Measurements from ENCODE around the gene RPS21. TPM values are rescaled to one million over a fixed set of nuclear protein-coding genes. Genes with fewer than 3 reads are reported as not detected.
A peak's percentile ranks its signal among the peaks of the same experiment; 100 is the strongest.

RPS21 gene
- total RNA-seq, 4 donors from 2014 or later = 819 to 3,701 (median 3,102) TPM

DNA sequence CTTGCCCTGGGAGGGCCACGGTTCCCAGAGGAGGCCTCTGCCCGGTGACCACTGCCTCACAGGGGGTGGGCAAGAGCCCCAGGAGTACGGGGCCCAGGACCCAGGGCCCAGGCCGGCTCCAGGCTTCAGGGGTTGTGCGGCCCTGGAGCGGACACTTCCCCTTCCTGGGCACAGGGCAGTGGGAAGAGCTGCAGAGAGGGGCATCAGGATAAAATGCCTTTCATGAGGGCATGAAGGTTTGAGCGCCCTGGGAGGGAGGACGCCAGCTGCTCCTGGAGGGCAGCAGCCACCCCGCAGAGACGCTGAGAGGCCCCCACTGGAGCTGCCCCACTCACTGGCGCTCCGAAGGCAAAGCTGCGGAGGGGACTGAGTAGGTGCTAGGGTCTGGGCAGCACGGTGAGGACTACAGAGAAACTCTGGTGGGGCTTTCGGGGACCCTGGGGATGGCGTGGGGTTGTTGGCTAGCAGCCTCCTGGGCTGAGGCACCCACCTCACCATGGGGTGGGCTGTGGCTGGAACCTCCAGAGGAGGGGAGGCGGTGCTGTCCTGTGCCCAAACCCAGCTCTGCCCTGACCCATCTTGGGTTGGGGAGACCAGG is 30.2 kb upstream of the RPS21 start:
- 49 to 66% methylated on average over 8 of the region's 17 CpGs for WGBS, 2 donors
- Histone ChIP-seq H3K9me3 (no peaks in the 10 kb centered on the region), H3K27me3 (no peaks in the 10 kb centered on the region), H3K27ac (peak overlapping the region; percentile 91 to 93 (median 92)), H3K36me3 (peaks cover 1 to 13% (median 1%) of the 10 kb centered on the region in 3 donors), H3K4me1 (peaks cover 88 to 99% (median 93%) of the 10 kb centered on the region in 3 donors), H3K4me3 (peak overlapping the region in 3 of 4 donors; percentile 0 to 43 (median 18))
- TF ChIP-seq POLR2A (IDR thresholded peaks at IDR 0.05) = no peak
- TF ChIP-seq, protein P1, sequence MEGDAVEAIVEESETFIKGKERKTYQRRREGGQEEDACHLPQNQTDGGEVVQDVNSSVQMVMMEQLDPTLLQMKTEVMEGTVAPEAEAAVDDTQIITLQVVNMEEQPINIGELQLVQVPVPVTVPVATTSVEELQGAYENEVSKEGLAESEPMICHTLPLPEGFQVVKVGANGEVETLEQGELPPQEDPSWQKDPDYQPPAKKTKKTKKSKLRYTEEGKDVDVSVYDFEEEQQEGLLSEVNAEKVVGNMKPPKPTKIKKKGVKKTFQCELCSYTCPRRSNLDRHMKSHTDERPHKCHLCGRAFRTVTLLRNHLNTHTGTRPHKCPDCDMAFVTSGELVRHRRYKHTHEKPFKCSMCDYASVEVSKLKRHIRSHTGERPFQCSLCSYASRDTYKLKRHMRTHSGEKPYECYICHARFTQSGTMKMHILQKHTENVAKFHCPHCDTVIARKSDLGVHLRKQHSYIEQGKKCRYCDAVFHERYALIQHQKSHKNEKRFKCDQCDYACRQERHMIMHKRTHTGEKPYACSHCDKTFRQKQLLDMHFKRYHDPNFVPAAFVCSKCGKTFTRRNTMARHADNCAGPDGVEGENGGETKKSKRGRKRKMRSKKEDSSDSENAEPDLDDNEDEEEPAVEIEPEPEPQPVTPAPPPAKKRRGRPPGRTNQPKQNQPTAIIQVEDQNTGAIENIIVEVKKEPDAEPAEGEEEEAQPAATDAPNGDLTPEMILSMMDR (IDR thresholded peaks at IDR 0.05) = no peak
- no peak for DNase-seq
- intact Hi-C loops (cut with DNase I) = no loop called here

DNA sequence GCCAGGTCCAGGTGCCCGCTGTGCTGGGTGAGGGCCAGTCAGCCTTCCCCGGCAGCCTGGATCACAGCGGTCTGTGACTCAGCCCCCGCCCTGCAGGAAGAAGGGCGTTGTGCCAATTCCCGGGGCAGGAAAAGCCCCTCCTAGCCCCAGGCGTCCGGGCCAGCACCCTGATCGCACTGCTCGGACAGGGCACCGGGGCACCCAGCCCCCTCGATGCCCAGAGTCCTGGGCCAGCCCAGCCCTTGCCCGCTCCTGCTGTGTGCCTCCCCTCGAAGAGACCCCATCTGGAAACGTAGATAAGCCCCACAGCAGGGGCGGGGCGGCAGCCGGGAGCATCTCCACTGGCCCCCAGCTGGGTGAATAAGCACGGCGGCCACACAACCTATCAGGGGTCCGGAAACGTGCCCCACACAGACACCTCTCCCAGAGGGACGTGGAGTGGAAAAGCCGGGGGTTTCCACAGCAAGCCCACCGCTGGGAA is 29.7 kb upstream of the RPS21 start:
- DNase-seq = no peak
- Histone ChIP-seq H3K27ac (peak overlapping the region; percentile 91 to 93 (median 92)), H3K9me3 (no peaks in the 10 kb centered on the region), H3K27me3 (no peaks in the 10 kb centered on the region), H3K4me1 (peaks cover 91 to 99% (median 96%) of the 10 kb centered on the region in 3 donors), H3K36me3 (peaks cover 0 to 13% (median 0%) of the 10 kb centered on the region in 3 donors), H3K4me3 (peak overlapping the region in 3 of 4 donors; percentile 0 to 43 (median 18))
- 80% methylated on average over 1 of the region's 25 CpGs; no CpG with 5 or more reads in 1 of the 2 donors for whole genome bisulfite sequencing, 2 donors
- intact Hi-C loops (cut with DNase I) = no loop called here
- TF ChIP-seq, protein P1 (IDR thresholded peaks at IDR 0.05) = no peak
- no peak for TF ChIP-seq POLR2A (IDR thresholded peaks at IDR 0.05)

DNA sequence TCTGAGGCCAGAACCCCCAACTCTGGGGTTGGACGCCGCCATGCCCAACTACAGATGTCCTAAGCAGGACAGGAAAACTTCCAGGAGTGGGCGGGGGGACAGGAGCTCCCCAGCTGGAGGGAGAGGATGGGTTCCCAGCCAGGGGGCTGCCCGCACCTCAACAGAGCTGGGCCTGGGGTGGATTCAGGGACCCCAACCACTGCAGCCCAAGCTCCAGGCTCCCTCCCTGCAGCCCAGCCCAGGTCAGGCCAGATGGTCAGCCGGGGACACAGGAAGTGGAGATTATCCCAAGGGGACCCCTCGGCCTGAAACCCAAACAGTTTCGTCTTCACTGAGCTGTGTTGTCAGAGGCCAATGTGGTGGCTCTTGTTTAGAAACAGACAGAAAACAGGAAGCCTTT is 29.2 kb upstream of the RPS21 start:
- H3K4me1 ChIP-seq = peaks cover 93 to 99% (median 96%) of the 10 kb centered on the region in 3 donors
- peaks cover 0 to 11% (median 0%) of the 10 kb centered on the region in 3 donors for H3K36me3 ChIP-seq
- peak overlapping the region in 3 of 4 donors; percentile 0 to 43 (median 18) for H3K4me3 ChIP-seq
- H3K27me3 ChIP-seq = no peaks in the 10 kb centered on the region
- H3K27ac ChIP-seq = peak overlapping the region; percentile 91 to 93 (median 92)
- H3K9me3 ChIP-seq = no peaks in the 10 kb centered on the region
- DNase-seq = no peak
- 71% methylated on average over 3 of the region's 7 CpGs; no CpG with 5 or more reads in 1 of the 2 donors for WGBS, 2 donors
- TF ChIP-seq, protein P1 (IDR thresholded peaks at IDR 0.05) = no peak
- no peak for TF ChIP-seq POLR2A (IDR thresholded peaks at IDR 0.05)
- intact Hi-C loops (cut with DNase I) = no loop called here

DNA sequence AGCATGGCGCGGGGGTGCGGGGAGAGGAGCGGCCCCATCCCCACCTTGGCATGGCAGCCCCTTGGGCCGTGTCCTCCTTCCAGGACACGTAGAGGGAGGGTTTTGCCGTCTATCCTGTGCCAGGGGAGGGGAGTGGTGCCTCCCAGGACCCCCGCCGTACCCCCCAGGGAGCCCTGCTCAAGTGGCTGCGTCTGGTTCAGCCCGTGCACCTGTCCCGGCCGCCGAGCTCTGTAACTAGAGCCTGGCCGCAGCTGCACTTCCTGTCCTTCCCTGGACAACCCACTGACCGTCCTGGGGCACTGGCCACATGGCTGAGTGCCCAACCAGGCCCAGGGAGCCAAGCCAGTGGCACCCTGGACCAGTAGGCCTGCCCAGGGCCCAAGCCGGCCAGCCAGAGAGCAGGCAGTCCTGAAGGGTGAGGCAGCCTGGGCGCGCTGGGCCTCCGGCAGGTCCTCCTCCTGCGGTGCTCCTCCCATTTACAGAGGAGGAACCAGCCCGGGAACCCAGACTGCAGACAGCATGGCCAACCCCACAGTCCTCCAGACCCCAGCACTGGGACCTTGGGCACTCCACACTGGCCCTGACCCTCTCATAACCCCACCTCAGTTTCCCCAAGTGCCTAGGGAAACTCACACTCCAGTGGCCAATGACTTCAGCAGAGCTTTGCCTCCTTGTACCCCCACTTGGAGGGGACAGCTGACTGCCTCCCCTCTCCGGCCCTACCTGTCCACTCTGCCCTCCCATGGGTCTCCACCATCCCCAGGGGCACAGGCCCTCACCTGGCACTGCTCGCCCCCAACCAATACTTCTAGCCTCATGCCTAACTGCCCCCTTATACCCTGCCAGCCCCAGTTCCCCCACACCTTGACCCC is 28.5 kb upstream of the RPS21 start:
- DNase-seq = no peak
- 58 to 60% methylated on average over 4 to 6 of the region's 24 CpGs for WGBS, 2 donors
- Histone ChIP-seq H3K4me3 (peak overlapping the region in 3 of 4 donors; percentile 3 to 43 (median 7)), H3K27ac (peak overlapping the region; percentile 91 to 93 (median 92)), H3K4me1 (peaks cover 93 to 99% (median 96%) of the 10 kb centered on the region in 3 donors), H3K36me3 (peaks cover 0 to 11% (median 0%) of the 10 kb centered on the region in 3 donors), H3K27me3 (no peaks in the 10 kb centered on the region), H3K9me3 (no peaks in the 10 kb centered on the region)
- no peak for TF ChIP-seq POLR2A (IDR thresholded peaks at IDR 0.05)
- TF ChIP-seq, protein P1 (IDR thresholded peaks at IDR 0.05) = no peak
- intact Hi-C loops (cut with DNase I) = no loop called here
